Gastroesophageal sphincter (tissue), 4 donors: ENCODE data around the gene SLC25A12. TPM values are rescaled to one million over a fixed set of nuclear protein-coding genes. Genes with fewer than 3 reads are reported as not detected.
"Not testable (repeated sequence)": the region's sequence is repeated elsewhere in the genome, so short reads cannot be mapped to it uniquely, and the experiment has no call there.

Experiments used
- ATAC-seq: fragments of 150-250 bp; one replicate; pipeline ENCODE4 v1.9.1; 2016; ENCODE audit warnings: mild to moderate bottlenecking, moderate library complexity
- H3K27ac ChIP-seq, 4 donors: fragments of 200-600 bp; sonication (generic) in 3 of 4; 1 replicate in 3 of 4; 2 replicates in 1 of 4; pipeline ENCODE4 v1.5.1; 2016 to 2019
- H3K27me3 ChIP-seq: fragments of 200-600 bp; sonication (generic); one replicate; pipeline ENCODE4 v1.5.1; 2019
- H3K36me3 ChIP-seq, 2 donors: fragments of 200-600 bp; sonication (generic); one replicate each; pipeline ENCODE4 v1.5.1; 2019; ENCODE audit warnings: control low read depth in 1 of 2
- H3K4me1 ChIP-seq, 3 donors: fragments of 200-600 bp; sonication (generic); 1 replicate in 2 of 3; 2 replicates in 1 of 3; pipeline ENCODE4 v1.5.1; 2016 to 2019; ENCODE audit warnings: control low read depth in 2 of 3
- H3K4me3 ChIP-seq, 2 donors: fragments of 200-600 bp; sonication (generic); one replicate each; pipeline ENCODE4 v1.5.1; 2019; ENCODE audit warnings: mild to moderate bottlenecking in 1 of 2, moderate library complexity in 1 of 2
- H3K9me3 ChIP-seq, 3 donors: fragments of 200-600 bp; sonication (generic); one replicate each; pipeline ENCODE4 v1.5.1; 2017 to 2019; ENCODE audit warnings: control low read depth in 2 of 3
- CTCF ChIP-seq, 4 experiments: fragments of 200-600 bp in 2 of 4; fragments of 450-650 bp in 2 of 4; sonication (generic) in 1 of 4; IDR thresholded peaks; one replicate each; pipeline ENCODE4 v1.5.1; 2017 to 2019; ENCODE audit warnings: antibody characterized with exemption in 4 of 4, mild to moderate bottlenecking in 2 of 4, moderate library complexity in 2 of 4
- EP300 ChIP-seq: sonication (generic); formaldehyde crosslinking; IDR thresholded peaks from one replicate; pipeline ENCODE4 v1.6.1; 2017; ENCODE audit warnings: antibody characterized with exemption, mild to moderate bottlenecking
- POLR2A ChIP-seq, 2 donors: fragments of 450-650 bp; IDR thresholded peaks; one replicate each; pipeline ENCODE4 v1.6.1; 2017; ENCODE audit warnings: antibody characterized with exemption in 2 of 2, mild to moderate bottlenecking in 2 of 2, moderate library complexity in 1 of 2
- POLR2AphosphoS5 ChIP-seq: sonication (generic); formaldehyde crosslinking; IDR thresholded peaks from one replicate; pipeline ENCODE4 v1.6.1; 2017; ENCODE audit warnings: antibody characterized with exemption
- WGBS, 2 donors: methylation state at CpG; one replicate each; pipeline ENCODE4 v1.1.5; 2018; ENCODE audit warnings: low coverage in 1 of 2; 5-methylcytosine and 5-hydroxymethylcytosine counted together
- total RNA-seq, 4 donors: library from RNA; depleted of rRNA; stranded (reverse); fragments of >200 nt; gene quantifications; one replicate each; pipeline ENCODE4 v1.1.0, GENCODE V29; 2016

Gene SLC25A12
- total RNA-seq, 4 donors from 2014 or later: 54.9 to 82.7 (median 70.5) TPM

- H3K4me3 ChIP-seq: no peak overlapping the region
- WGBS, 2 donors: 23 to 26% methylated on average over 2 of the region's 2 CpGs
- no peaks in the 10 kb centered on the region for H3K36me3 ChIP-seq
- H3K27me3 ChIP-seq: no peaks in the 10 kb centered on the region
- no peak for TF ChIP-seq EP300
- no peak for TF ChIP-seq CTCF (IDR thresholded peaks at IDR 0.05)
- no peak for TF ChIP-seq POLR2A (IDR thresholded peaks at IDR 0.05)
- no peak for TF ChIP-seq POLR2AphosphoS5
- no peak overlapping the region for H3K27ac ChIP-seq
- peaks cover 0 to 4% (median 0%) of the 10 kb centered on the region in 3 donors for H3K4me1 ChIP-seq
- ATAC-seq: no peak
- H3K9me3 ChIP-seq: no peaks in the 10 kb centered on the region
Measured at GRCh38 chr2:171902840-171903420, 8.9 kb upstream of the SLC25A12 start.

GRCh38 chr2:171899623-171900282 is 5.7 kb upstream of the SLC25A12 start:
- H3K9me3 ChIP-seq, H3K27ac ChIP-seq, H3K36me3 ChIP-seq, H3K27me3 ChIP-seq, H3K4me3 ChIP-seq, ATAC-seq: not testable (repeated sequence)
- H3K4me1 ChIP-seq: peaks cover 0 to 16% (median 0%) of the 10 kb centered on the region in 3 donors
- no CpG with 5 or more reads among the region's 58 CpGs for WGBS, 2 donors

GRCh38 chr2:171895786-171896185 is 1.7 kb upstream of the SLC25A12 start:
- peaks cover 5 to 46% (median 5%) of the 10 kb centered on the region in 3 donors for H3K4me1 ChIP-seq
- H3K9me3 ChIP-seq: no peaks in the 10 kb centered on the region
- no peak for TF ChIP-seq CTCF (IDR thresholded peaks at IDR 0.05)
- H3K36me3 ChIP-seq: peaks cover 0 to 2% of the 10 kb centered on the region in 2 donors
- no peaks in the 10 kb centered on the region for H3K27me3 ChIP-seq
- no peak overlapping the region for H3K4me3 ChIP-seq
- 57 to 86% methylated on average over 1 of the region's 1 CpG for WGBS, 2 donors
- peak overlapping the region in 3 of 4 donors; percentile 86 to 88 (median 86) for H3K27ac ChIP-seq
- ATAC-seq: no peak

GRCh38 chr2:171894612-171894947 is 536 bp upstream of the SLC25A12 start:
- Histone ChIP-seq H3K27me3 (no peaks in the 10 kb centered on the region), H3K36me3 (peaks cover 0 to 8% of the 10 kb centered on the region in 2 donors), H3K9me3 (no peaks in the 10 kb centered on the region), H3K27ac (peak overlapping the region; percentile 74 to 88 (median 86)), H3K4me1 (peaks cover 5 to 57% (median 5%) of the 10 kb centered on the region in 3 donors), H3K4me3 (peak overlapping the region; percentile 82 to 94)
- 31 to 41% methylated on average over 7 to 8 of the region's 10 CpGs for WGBS, 2 donors
- TF ChIP-seq POLR2AphosphoS5 (no peak), EP300 (no peak), CTCF (IDR thresholded peaks at IDR 0.05) (no peak), POLR2A (IDR thresholded peaks at IDR 0.05) (no peak)
- ATAC-seq: no peak

- Histone ChIP-seq H3K36me3 (peaks cover 0 to 8% of the 10 kb centered on the region in 2 donors), H3K27ac (peak overlapping the region; percentile 74 to 88 (median 86)), H3K4me3 (peak overlapping the region; percentile 82 to 94), H3K9me3 (no peaks in the 10 kb centered on the region), H3K4me1 (peaks cover 5 to 69% (median 5%) of the 10 kb centered on the region in 3 donors), H3K27me3 (no peaks in the 10 kb centered on the region)
- TF ChIP-seq EP300 (no peak), POLR2A (IDR thresholded peaks at IDR 0.05) (no peak), POLR2AphosphoS5 (no peak), CTCF (IDR thresholded peaks at IDR 0.05) (no peak)
- WGBS, 2 donors: 15 to 24% methylated on average over 7 of the region's 7 CpGs
- no peak for ATAC-seq
Measured at GRCh38 chr2:171893196-171893823, 734 bp downstream of the SLC25A12 start.
